ENCODE results near the gene TRPM3. TPM values are rescaled to one million over a fixed set of nuclear protein-coding genes. Genes with fewer than 3 reads are reported as not detected.

TRPM3 gene
- total RNA-seq, 4 donors from 2014 or later, result 0.27 to 1.2 (median 0.47) TPM; not detected in 1

- Histone ChIP-seq H3K36me3 (no peaks in the 10 kb centered on the region), H3K4me3 (no peak overlapping the region), H3K9me3 (no peaks in the 10 kb centered on the region), H3K27ac (no peak overlapping the region), H3K4me1 (peaks cover 0 to 8% (median 0%) of the 10 kb centered on the region in 3 donors), H3K27me3 (no peaks in the 10 kb centered on the region)
- ATAC-seq, result no peak
- 81 to 85% methylated on average over 4 of the region's 4 CpGs for WGBS, 2 donors (ENCODE audit: low coverage in 1 of 2)
- TF ChIP-seq POLR2A (IDR thresholded peaks at IDR 0.05), result no peak
- TF ChIP-seq CTCF (IDR thresholded peaks at IDR 0.05), result no peak
- no peak for TF ChIP-seq POLR2AphosphoS5 (IDR thresholded peaks at IDR 0.05)
- no peak for TF ChIP-seq EP300 (IDR thresholded peaks at IDR 0.05)
Observed at GRCh38 chr9:70534061-70534460, 587.4 kb downstream of the TRPM3 start.

DNA sequence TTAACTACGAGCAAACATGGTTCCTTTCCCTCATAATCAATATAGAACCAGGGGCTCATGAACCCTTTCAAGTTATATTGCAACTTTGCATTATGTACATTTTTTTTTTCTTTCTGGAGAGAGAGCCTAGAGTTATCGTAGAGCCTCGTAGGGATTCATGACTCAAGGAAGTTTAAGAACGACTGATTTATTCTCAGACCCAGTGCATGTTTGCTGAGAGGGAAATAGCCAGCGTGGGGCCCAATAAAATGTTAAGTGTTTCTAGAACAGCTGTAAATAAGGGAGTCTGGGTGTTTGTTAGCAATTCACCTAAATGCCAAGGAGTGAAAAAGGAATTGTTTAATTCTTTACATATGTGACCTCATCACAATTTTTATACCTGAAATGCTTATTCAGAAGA lies 587.9 kb downstream of the TRPM3 start:
- WGBS, 2 donors (ENCODE audit: low coverage in 1 of 2), result 84 to 87% methylated on average over 5 of the region's 5 CpGs
- Histone ChIP-seq H3K27ac (no peak overlapping the region), H3K27me3 (no peaks in the 10 kb centered on the region), H3K4me1 (peaks cover 0 to 8% (median 0%) of the 10 kb centered on the region in 3 donors), H3K36me3 (no peaks in the 10 kb centered on the region), H3K9me3 (no peaks in the 10 kb centered on the region), H3K4me3 (no peak overlapping the region)
- no peak for ATAC-seq
- TF ChIP-seq POLR2AphosphoS5 (IDR thresholded peaks at IDR 0.05), result no peak
- TF ChIP-seq POLR2A (IDR thresholded peaks at IDR 0.05), result no peak
- TF ChIP-seq EP300 (IDR thresholded peaks at IDR 0.05), result no peak
- no peak for TF ChIP-seq CTCF (IDR thresholded peaks at IDR 0.05)

GRCh38 chr9:70532716-70533115 lies 588.7 kb downstream of the TRPM3 start:
- ATAC-seq, result no peak
- Histone ChIP-seq H3K27ac (no peak overlapping the region), H3K4me3 (no peak overlapping the region), H3K27me3 (no peaks in the 10 kb centered on the region), H3K4me1 (peaks cover 0 to 8% (median 0%) of the 10 kb centered on the region in 3 donors), H3K36me3 (no peaks in the 10 kb centered on the region), H3K9me3 (no peaks in the 10 kb centered on the region)
- TF ChIP-seq EP300 (IDR thresholded peaks at IDR 0.05) (no peak), POLR2A (IDR thresholded peaks at IDR 0.05) (no peak), POLR2AphosphoS5 (IDR thresholded peaks at IDR 0.05) (no peak), CTCF (IDR thresholded peaks at IDR 0.05) (no peak)
- WGBS, 2 donors (ENCODE audit: low coverage in 1 of 2), result 84 to 86% methylated on average over 6 of the region's 6 CpGs

DNA sequence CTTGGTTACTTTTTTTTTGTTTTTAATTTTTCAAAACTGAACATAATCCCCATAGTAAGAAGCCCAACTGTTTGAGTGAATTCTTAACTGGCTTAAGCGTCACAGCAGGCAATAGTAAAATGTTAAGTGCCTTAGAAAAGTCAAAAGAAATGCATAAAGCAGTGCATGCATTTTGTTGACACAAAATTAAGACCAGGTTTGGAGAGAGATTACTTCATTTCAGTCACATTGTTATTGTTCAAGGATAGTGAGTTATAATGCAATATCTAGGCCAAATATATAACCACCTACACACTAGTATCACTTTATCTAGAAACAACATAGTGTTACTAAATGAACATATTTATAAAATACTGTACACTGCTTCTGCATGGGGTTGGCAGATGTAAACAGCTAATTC lies 590.1 kb downstream of the TRPM3 start:
- no peaks in the 10 kb centered on the region for H3K36me3 ChIP-seq
- H3K4me3 ChIP-seq, result no peak overlapping the region
- TF ChIP-seq POLR2AphosphoS5 (IDR thresholded peaks at IDR 0.05) (no peak), CTCF (IDR thresholded peaks at IDR 0.05) (no peak), EP300 (IDR thresholded peaks at IDR 0.05) (no peak)
- WGBS, 2 donors (ENCODE audit: low coverage in 1 of 2), result 67 to 100% methylated on average over 1 of the region's 1 CpG
- H3K9me3 ChIP-seq, result no peaks in the 10 kb centered on the region
- H3K27ac ChIP-seq, result no peak overlapping the region
- H3K27me3 ChIP-seq, result no peaks in the 10 kb centered on the region
- peaks cover 0 to 8% (median 0%) of the 10 kb centered on the region in 3 donors for H3K4me1 ChIP-seq
- ATAC-seq, result no peak

DNA sequence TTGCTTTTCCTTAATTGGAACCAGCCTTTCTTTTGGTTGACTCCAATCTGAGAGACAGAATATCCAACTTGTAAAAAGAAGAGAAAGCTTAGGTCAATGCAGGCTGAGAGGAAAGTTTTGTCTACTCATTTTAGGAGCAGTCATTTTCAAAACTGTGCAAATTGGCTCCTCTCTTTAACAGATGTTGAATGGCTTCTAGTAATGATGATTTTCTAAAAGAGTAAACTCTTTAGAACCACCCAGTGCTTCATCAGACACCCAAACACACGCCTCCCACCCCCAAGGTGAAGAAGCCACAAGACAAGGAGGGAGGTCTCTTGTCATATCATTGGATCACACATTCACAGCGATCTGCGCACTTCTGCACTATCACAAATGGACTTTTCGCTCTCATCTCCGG lies 590.7 kb downstream of the TRPM3 start:
- Histone ChIP-seq H3K4me1 (peaks cover 0 to 8% (median 0%) of the 10 kb centered on the region in 3 donors), H3K9me3 (no peaks in the 10 kb centered on the region), H3K36me3 (no peaks in the 10 kb centered on the region), H3K27ac (no peak overlapping the region), H3K27me3 (no peaks in the 10 kb centered on the region), H3K4me3 (no peak overlapping the region)
- ATAC-seq, result no peak
- TF ChIP-seq POLR2AphosphoS5 (IDR thresholded peaks at IDR 0.05) (no peak), EP300 (IDR thresholded peaks at IDR 0.05) (no peak), CTCF (IDR thresholded peaks at IDR 0.05) (no peak), POLR2A (IDR thresholded peaks at IDR 0.05) (no peak)
- WGBS, 2 donors (ENCODE audit: low coverage in 1 of 2), result 84 to 92% methylated on average over 5 of the region's 5 CpGs
